SK-N-SH (cell line): ENCODE results near the gene GSTM2. TPM values are rescaled to one million over a fixed set of nuclear protein-coding genes. Genes with fewer than 3 reads are reported as not detected.

Experiments
- CTCF ChIA-PET: fragments of 300-600, 350-600 bp; formaldehyde crosslinking; extraction: SDS; loops from one replicate; lab custom pipeline; 2021; lab: Yijun Ruan, JAX
- POLR2A ChIA-PET: fragments of 350-600 bp; sonication (Branson Sonifier 250); formaldehyde crosslinking; extraction: SDS; loops from one replicate; lab custom pipeline; 2020; ENCODE audit warnings: antibody characterized with exemption, inconsistent platforms; lab: Yijun Ruan, JAX
- DNase-seq: peaks from one replicate; pipeline ENCODE4 v3.0.0; 2012
- H2AFZ ChIP-seq: fragments of 200-600 bp; sonication (generic); 2 replicates; pipeline ENCODE4 v1.8.1; 2016; ENCODE audit warnings: antibody characterized with exemption, mild to moderate bottlenecking, low read depth
- H3F3A ChIP-seq: fragments of 200-600 bp; sonication (generic); replicated peaks from 2 replicates; pipeline ENCODE3; 2016; ENCODE audit warnings: antibody characterized with exemption, mild to moderate bottlenecking; ENCODE audit not compliant: insufficient read depth
- H3K27ac ChIP-seq, 2 experiments: fragments of 200-500 bp in 1 of 2; fragments of 200-600 bp in 1 of 2; sonication (Bioruptor generic) in 1 of 2; sonication (generic), shearing (Covaris generic) in 1 of 2; 2 replicates each; pipeline versions ENCODE4 v1.5.1 to v1.6.1; 2014 to 2016; ENCODE audit warnings: low read depth in 2 of 2, inconsistent platforms in 1 of 2, low read length in 1 of 2, mild to moderate bottlenecking in 1 of 2, mixed read lengths in 1 of 2
- H3K27me3 ChIP-seq: fragments of 200-600 bp; sonication (generic), shearing (Covaris generic); 2 replicates; pipeline ENCODE4 v1.6.1; 2016; ENCODE audit warnings: mixed run types; ENCODE audit not compliant: insufficient read depth
- H3K36me3 ChIP-seq, 2 experiments: fragments of 200-500 bp in 1 of 2; fragments of 200-600 bp in 1 of 2; sonication (Bioruptor generic) in 1 of 2; sonication (generic) in 1 of 2; replicated peaks in 1 of 2; 2 replicates each; pipeline versions ENCODE3 to v1.5.1; 2014 to 2016; ENCODE audit warnings: low read length in 1 of 2, mild to moderate bottlenecking in 1 of 2; ENCODE audit not compliant: insufficient read depth in 2 of 2, control insufficient read depth in 1 of 2
- H3K4me1 ChIP-seq, 2 experiments: fragments of 200-500 bp in 1 of 2; fragments of 200-600 bp in 1 of 2; sonication (Bioruptor generic) in 1 of 2; sonication (generic), shearing (Covaris generic) in 1 of 2; 2 replicates each; pipeline versions ENCODE4 v1.5.1 to v1.6.1; 2014 to 2016; ENCODE audit warnings: low read depth in 1 of 2, low read length in 1 of 2, mixed run types in 1 of 2; ENCODE audit not compliant: insufficient read depth in 2 of 2, control insufficient read depth in 1 of 2
- H3K4me2 ChIP-seq: fragments of 200-600 bp; sonication (generic), shearing (Covaris generic); 2 replicates; pipeline ENCODE4 v1.6.1; 2017; ENCODE audit warnings: mixed run types
- H3K4me3 ChIP-seq, 2 experiments: fragments of 200-500 bp in 1 of 2; fragments of 200-600 bp in 1 of 2; sonication (Bioruptor generic) in 1 of 2; sonication (generic), shearing (Covaris generic) in 1 of 2; 2 replicates each; pipeline versions ENCODE4 v1.5.1 to v1.8.1; 2014 to 2016; ENCODE audit warnings: low read depth in 2 of 2, inconsistent platforms in 1 of 2, low read length in 1 of 2, mild to moderate bottlenecking in 1 of 2, mixed read lengths in 1 of 2, moderate library complexity in 1 of 2
- H3K79me2 ChIP-seq: fragments of 200-600 bp; sonication (generic); 2 replicates; pipeline ENCODE4 v1.8.1; 2017; ENCODE audit warnings: mild to moderate bottlenecking; ENCODE audit not compliant: insufficient read depth
- H3K9ac ChIP-seq: fragments of 200-600 bp; sonication (generic); 2 replicates; pipeline ENCODE4 v1.6.1; 2017; ENCODE audit warnings: mixed run types
- H3K9me2 ChIP-seq: fragments of 200-600 bp; sonication (generic); 2 replicates; pipeline ENCODE4 v1.6.1; 2017; ENCODE audit warnings: mixed run types
- H3K9me3 ChIP-seq: fragments of 200-600 bp; sonication (generic); 2 replicates; pipeline ENCODE4 v1.6.1; 2017; ENCODE audit warnings: mixed run types, mild to moderate bottlenecking, moderate library complexity
- H4K20me1 ChIP-seq: fragments of 200-600 bp; sonication (generic); 2 replicates; pipeline ENCODE4 v1.6.1; 2017; ENCODE audit warnings: mild to moderate bottlenecking, mixed run types; ENCODE audit not compliant: insufficient read depth
- CHD2 ChIP-seq: fragments of 150-350 bp; IDR thresholded peaks from 2 replicates; pipeline ENCODE4 v1.6.1; 2018; ENCODE audit warnings: low read length; ENCODE audit not compliant: partially characterized antibody
- FOXJ3 ChIP-seq: sonication (generic); formaldehyde crosslinking; IDR thresholded peaks from 2 replicates; pipeline ENCODE4 v1.5.1; 2020; ENCODE audit warnings: mild to moderate bottlenecking, missing genetic modification reagents
- GABPA ChIP-seq: IDR thresholded peaks from 2 replicates; pipeline ENCODE4 v1.4.0; 2012; ENCODE audit warnings: low read depth, mild to moderate bottlenecking
- GATA2 ChIP-seq: sonication (generic); formaldehyde crosslinking; IDR thresholded peaks from 2 replicates; pipeline ENCODE4 v1.5.0; 2020; ENCODE audit warnings: mild to moderate bottlenecking, missing genetic modification reagents
- MAX ChIP-seq: IDR thresholded peaks from 2 replicates; pipeline ENCODE4 v1.4.0; 2012; ENCODE audit warnings: low read depth
- MXI1 ChIP-seq: IDR thresholded peaks from 2 replicates; pipeline ENCODE4 v1.6.1; 2012; ENCODE audit warnings: mild to moderate bottlenecking, low read depth, low read length, improper control_type of control experiment
- RAD21 ChIP-seq: IDR thresholded peaks from 2 replicates; pipeline ENCODE4 v1.6.1; 2012; ENCODE audit warnings: mild to moderate bottlenecking, low read length
- RCOR1 ChIP-seq: fragments of 150-350 bp; IDR thresholded peaks from 2 replicates; pipeline ENCODE4 v1.6.1; 2017; ENCODE audit warnings: antibody characterized with exemption, low read length
- TAF1 ChIP-seq: IDR thresholded peaks from 2 replicates; pipeline ENCODE4 v1.6.1; 2012; ENCODE audit warnings: low read depth, mild to moderate bottlenecking, low read length, moderate library complexity, borderline replicate concordance
- TEAD4 ChIP-seq: IDR thresholded peaks from 2 replicates; pipeline ENCODE4 v1.4.0; 2012; ENCODE audit warnings: mild to moderate bottlenecking, borderline replicate concordance; ENCODE audit not compliant: insufficient read depth
- WGBS: methylation state at CpG from one replicate; pipeline ENCODE4 v1.1.6; 2017; ENCODE audit warnings: low lambda C conversion rate; 5-methylcytosine and 5-hydroxymethylcytosine counted together
- polyA plus RNA-seq, 3 experiments: library from polyadenylated mRNA; depleted of rRNA; stranded (reverse); fragments of >200 nt; gene quantifications; 2 replicates each; pipeline ENCODE4 v1.2.3, GENCODE V29; 2012
- TF ChIP-seq, protein P1 (sequence below): IDR thresholded peaks from 2 replicates; pipeline ENCODE4 v1.6.1; 2012; ENCODE audit warnings: mild to moderate bottlenecking, low read depth, low read length, moderate library complexity

GSTM2 gene
- polyA plus RNA-seq, 1 of the 3 experiments (the other 2 are of a cell fraction): 70.2 TPM

DNA sequence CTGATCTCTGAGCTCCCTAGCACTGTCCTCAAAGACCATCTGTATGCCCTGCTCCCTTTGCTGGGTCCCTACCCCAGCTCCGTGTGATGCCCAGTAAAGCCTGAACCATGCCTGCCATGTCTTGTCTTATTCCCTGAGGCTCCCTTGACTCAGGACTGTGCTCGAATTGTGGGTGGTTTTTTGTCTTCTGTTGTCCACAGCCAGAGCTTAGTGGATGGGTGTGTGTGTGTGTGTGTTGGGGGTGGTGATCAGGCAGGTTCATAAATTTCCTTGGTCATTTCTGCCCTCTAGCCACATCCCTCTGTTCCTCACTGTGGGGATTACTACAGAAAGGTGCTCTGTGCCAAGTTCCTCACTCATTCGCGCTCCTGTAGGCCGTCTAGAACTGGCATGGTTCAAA, 49.9 kb downstream of the GSTM2 start:
- peaks cover 0 to 6% of the 10 kb centered on the region in 2 experiments; a peak in 1 of 4 replicates for H3K4me1 ChIP-seq
- no peak overlapping the region for H3K27ac ChIP-seq
- H4K20me1 ChIP-seq: no peaks in the 10 kb centered on the region
- no peak overlapping the region for H3K4me2 ChIP-seq
- H2AFZ ChIP-seq: no peak overlapping the region
- WGBS: 85% methylated on average over 5 of the region's 5 CpGs
- POLR2A ChIA-PET: interaction anchor here (1.3 kb wide), 1 partner anchor 22 kb away, joined by 3 read pairs; no protein-coding TSS in a partner anchor
- no peaks in the 10 kb centered on the region for H3K9me2 ChIP-seq
- TF ChIP-seq, protein P1, sequence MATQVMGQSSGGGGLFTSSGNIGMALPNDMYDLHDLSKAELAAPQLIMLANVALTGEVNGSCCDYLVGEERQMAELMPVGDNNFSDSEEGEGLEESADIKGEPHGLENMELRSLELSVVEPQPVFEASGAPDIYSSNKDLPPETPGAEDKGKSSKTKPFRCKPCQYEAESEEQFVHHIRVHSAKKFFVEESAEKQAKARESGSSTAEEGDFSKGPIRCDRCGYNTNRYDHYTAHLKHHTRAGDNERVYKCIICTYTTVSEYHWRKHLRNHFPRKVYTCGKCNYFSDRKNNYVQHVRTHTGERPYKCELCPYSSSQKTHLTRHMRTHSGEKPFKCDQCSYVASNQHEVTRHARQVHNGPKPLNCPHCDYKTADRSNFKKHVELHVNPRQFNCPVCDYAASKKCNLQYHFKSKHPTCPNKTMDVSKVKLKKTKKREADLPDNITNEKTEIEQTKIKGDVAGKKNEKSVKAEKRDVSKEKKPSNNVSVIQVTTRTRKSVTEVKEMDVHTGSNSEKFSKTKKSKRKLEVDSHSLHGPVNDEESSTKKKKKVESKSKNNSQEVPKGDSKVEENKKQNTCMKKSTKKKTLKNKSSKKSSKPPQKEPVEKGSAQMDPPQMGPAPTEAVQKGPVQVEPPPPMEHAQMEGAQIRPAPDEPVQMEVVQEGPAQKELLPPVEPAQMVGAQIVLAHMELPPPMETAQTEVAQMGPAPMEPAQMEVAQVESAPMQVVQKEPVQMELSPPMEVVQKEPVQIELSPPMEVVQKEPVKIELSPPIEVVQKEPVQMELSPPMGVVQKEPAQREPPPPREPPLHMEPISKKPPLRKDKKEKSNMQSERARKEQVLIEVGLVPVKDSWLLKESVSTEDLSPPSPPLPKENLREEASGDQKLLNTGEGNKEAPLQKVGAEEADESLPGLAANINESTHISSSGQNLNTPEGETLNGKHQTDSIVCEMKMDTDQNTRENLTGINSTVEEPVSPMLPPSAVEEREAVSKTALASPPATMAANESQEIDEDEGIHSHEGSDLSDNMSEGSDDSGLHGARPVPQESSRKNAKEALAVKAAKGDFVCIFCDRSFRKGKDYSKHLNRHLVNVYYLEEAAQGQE: no peak
- TF ChIP-seq GABPA (no peak), MXI1 (no peak), RCOR1 (no peak), CHD2 (no peak), MAX (no peak), GATA2 (CRISPR knock-in tag) (no peak), TAF1 (no peak)
- H3K4me3 ChIP-seq: no peak overlapping the region
- H3K9ac ChIP-seq: no peak overlapping the region
- H3K36me3 ChIP-seq: no peaks in the 10 kb centered on the region
- H3K9me3 ChIP-seq: no peaks in the 10 kb centered on the region
- H3F3A ChIP-seq: no peaks in the 10 kb centered on the region
- DNase-seq: no peak
- CTCF ChIA-PET: interaction anchor here (0.7 to 1.8 kb wide), 6 partner anchors 32 to 267 kb away, joined by 3 to 7 read pairs (median 5); partner anchors contain the start of gene AHCYL1
- H3K79me2 ChIP-seq: no peaks in the 10 kb centered on the region
- H3K27me3 ChIP-seq: no peaks in the 10 kb centered on the region

GRCh38 chr1:109718495-109718894, 50.6 kb downstream of the GSTM2 start:
- ChIA-PET POLR2A (no interaction called here), CTCF (interaction anchor here (0.7 to 1.8 kb wide), 5 partner anchors 55 to 266 kb away, joined by 3 to 7 read pairs (median 5); partner anchors contain the start of gene AHCYL1)
- Histone ChIP-seq H3K9me2 (no peaks in the 10 kb centered on the region), H3K4me1 (peaks cover 0 to 6% of the 10 kb centered on the region in 2 experiments; a peak in 2 of 4 replicates), H3K9me3 (no peaks in the 10 kb centered on the region), H3F3A (no peaks in the 10 kb centered on the region), H4K20me1 (no peaks in the 10 kb centered on the region), H3K27ac (no peak overlapping the region), H3K79me2 (no peaks in the 10 kb centered on the region), H3K27me3 (no peaks in the 10 kb centered on the region), H3K4me2 (no peak overlapping the region), H3K9ac (no peak overlapping the region), H3K4me3 (no peak overlapping the region), H2AFZ (no peak overlapping the region), H3K36me3 (no peaks in the 10 kb centered on the region)
- 77% methylated on average over 2 of the region's 2 CpGs for WGBS
- TF ChIP-seq CHD2: no peak
- no peak for TF ChIP-seq TEAD4
- no peak for TF ChIP-seq FOXJ3 (CRISPR knock-in tag)
- TF ChIP-seq GABPA: no peak
- TF ChIP-seq RAD21: peak; percentile 40; the same call in 1 of the 2 replicates
- DNase-seq: peak; percentile 36
